Renal pelvis (tissue), 4 donors: Measurements from ENCODE around the gene KLF17. TPM values are rescaled to one million over a fixed set of nuclear protein-coding genes. Genes with fewer than 3 reads are reported as not detected.
A peak's percentile ranks its signal among the peaks of the same experiment; 100 is the strongest.
"Not testable (repeated sequence)": the region's sequence is repeated elsewhere in the genome, so short reads cannot be mapped to it uniquely, and the experiment has no call there.

ENCODE experiments used
- DNase-seq: peaks from one replicate; pipeline ENCODE4 v3.0.0-alpha.2; 2013
- polyA plus RNA-seq, 3 donors: library from polyadenylated mRNA; unstranded; fragments of 120-200 nt; gene quantifications; one replicate each; pipeline ENCODE4 v1.2.1, GENCODE V29; 2013; ENCODE audit not compliant: insufficient read length in 3 of 3

KLF17 gene
- polyA plus RNA-seq, 3 donors, result 0.03 TPM; not detected in 2

DNA sequence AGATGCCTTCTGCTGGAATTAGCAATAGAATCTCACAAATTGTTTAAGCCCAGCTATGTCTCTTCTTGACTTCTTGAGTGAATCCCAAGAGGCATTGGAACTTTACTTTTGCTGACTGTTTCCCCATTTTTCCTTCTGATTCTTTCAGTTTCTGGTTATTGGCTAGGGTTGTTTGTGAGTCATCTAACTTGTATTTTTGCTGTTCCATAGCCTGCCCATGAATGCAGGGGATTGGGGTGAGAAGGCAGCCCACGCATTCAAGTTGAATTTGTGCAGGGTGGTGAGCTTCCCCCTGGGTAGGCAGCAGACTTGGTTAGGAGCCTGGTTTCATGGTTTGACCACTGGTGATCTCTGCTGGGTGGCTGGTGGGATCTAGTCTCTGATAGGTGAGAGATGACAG lies 10.4 kb upstream of the KLF17 start:
- no peak for DNase-seq

DNA sequence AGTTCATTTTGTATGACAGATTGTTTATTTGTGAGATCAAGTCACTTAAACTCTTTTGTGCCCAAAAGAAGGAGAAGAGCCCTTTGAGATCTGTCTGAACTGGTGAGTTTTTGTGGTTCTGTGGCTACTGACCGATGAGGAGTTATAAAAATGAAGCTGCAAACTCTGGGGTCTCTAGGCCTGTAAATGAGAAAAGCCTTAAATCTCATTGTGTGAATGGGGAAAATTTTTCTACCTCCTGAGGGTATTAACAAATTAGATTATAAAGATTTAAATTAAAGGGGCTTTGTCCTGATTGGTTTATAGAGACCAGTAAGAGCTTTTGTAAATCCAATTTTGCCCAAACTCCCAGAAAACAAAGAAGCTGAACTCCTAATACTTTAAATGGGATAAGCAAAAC lies 9.7 kb upstream of the KLF17 start:
- DNase-seq, result no peak

DNA sequence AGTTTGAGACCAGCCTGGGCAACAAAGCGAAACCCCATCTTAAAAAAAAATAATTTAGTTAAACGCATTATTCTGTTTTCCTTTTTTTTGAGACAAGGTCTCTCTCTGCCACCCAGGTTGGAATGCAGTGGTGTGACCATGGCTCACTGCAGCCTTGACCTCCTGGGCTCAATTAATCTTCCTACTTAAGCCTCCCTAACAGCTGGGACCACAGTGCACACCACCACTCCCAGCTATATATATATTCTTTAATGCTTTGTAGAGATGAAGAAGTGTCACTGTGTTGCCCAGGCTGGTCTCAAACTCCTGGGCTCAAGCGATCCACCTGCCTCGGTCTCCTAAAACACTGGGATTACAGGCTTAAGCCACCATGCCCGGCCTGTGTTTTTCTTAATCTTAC lies 7.7 kb upstream of the KLF17 start:
- DNase-seq, result no peak

DNA sequence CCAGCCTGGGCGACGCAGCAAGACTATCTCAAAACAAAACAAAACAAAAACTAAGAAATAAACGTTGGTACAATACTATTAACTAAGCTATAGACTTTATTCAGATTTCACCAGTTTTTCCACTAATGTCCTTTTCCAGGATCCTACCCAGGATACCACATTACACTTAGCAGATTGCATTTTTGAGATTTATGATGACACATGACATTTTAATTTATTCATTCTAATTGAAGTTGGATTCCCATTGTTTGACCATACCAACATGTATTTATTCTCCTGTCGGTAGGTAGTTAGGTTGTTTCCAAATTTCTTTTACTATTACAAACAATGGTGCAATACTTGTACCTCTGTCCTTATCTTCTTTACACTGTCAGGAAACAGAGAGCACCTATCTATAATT lies 6.8 kb upstream of the KLF17 start:
- DNase-seq, result no peak

DNA sequence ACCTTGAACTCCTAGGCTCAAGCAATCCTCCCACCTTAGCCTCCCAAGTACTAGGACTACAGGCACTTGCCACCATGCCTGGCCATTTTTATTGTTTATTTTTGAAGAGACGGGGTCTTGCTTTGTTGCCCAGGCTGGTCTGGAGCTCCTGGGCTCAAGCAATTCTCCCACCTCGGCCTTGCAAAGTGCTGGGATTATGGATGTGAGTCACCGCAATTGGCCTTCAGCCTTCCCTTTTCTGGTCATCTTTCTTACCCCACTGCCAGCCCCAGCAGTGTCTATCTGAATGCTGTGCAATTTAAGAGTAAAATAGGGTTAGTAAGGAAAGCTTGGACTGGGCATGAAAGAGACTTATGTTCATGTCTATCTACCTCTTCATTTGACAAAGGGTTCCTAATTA lies 6.1 kb upstream of the KLF17 start:
- DNase-seq, result no peak

- no peak for DNase-seq
These were observed 5.5 kb upstream of the KLF17 start for GRCh38 chr1:44113095-44113609.

GRCh38 chr1:44114098-44114497 lies 4.5 kb upstream of the KLF17 start:
- no peak for DNase-seq

DNA sequence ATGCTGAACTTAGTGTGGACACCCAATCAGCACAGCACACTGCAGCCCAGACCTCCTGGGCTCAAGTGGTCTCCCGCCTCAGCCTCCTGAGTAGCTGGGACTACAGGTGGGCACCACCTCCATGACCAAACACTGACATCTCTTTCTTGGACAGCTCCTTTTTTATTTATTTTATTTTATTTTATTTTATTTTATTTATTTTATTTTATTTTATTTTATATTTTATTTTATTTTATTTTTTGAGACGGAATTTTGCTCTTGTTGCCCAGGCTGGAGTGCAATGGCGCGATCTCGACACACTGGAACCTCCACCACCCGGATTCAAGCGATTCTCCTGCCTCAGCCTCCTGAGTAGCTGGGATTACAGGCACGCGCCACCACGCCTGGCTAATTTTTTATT lies 1.3 kb upstream of the KLF17 start:
- not testable (repeated sequence) for DNase-seq

- DNase-seq, result no peak
These were observed 904 bp downstream of the KLF17 start for GRCh38 chr1:44119525-44119924.

DNA sequence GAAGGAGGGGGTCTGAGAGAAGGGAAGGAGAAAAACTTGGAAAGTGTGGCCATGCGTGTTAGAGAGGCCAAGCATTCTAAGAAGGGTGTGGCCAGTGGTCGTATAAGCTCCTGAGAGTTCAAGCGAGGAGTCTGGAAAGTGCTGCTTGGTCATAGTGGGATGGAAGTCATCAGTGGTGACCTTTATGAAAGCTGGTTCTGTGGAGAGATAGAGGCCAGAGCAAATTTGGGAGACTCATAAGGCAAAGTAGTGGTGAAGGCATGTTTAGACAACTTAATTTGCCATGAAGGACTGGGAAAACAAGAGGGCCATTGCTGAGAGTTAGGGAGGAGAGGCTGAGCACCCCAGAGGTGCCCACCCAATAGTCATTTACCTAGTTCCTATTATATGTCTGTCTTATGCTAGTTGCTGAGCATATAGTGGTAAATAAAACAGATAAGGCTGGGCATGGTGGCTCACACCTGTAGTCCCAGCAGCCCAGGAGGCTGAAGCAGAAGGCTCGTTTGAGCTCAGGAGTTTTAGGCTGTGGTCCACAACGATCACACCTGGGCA lies 1.9 kb downstream of the KLF17 start:
- DNase-seq, result no peak

DNA sequence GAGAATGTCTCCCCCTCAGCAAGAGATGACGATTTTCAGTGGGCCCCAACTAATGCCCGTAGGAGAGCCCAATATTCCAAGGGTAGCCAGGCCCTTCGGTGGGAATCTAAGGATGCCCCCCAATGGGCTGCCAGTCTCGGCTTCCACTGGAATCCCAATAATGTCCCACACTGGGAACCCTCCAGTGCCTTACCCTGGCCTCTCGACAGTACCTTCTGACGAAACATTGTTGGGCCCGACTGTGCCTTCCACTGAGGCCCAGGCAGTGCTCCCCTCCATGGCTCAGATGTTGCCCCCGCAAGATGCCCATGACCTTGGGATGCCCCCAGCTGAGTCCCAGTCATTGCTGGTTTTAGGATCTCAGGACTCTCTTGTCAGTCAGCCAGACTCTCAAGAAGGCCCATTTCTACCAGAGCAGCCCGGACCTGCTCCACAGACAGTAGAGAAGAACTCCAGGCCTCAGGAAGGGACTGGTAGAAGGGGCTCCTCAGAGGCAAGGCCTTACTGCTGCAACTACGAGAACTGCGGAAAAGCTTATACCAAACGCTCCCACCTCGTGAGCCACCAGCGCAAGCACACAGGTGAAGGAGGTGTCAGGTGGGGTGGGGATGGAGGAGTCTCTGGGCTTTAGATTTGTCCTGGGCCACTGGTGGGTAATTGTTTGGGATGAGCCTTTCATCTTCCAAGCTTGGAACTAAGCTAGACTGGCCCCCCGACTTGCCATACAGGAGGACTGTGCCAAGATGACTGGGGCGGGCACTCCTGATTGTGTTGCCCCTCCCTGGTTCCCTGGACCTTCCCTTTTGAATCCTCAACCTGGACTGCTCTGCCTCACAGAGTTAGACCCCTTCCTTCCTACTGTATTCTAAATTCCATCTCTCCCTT lies 11.2 kb downstream of the KLF17 start:
- no peak for DNase-seq

GRCh38 chr1:44131411-44131810 lies 12.8 kb downstream of the KLF17 start:
- no peak for DNase-seq

DNA sequence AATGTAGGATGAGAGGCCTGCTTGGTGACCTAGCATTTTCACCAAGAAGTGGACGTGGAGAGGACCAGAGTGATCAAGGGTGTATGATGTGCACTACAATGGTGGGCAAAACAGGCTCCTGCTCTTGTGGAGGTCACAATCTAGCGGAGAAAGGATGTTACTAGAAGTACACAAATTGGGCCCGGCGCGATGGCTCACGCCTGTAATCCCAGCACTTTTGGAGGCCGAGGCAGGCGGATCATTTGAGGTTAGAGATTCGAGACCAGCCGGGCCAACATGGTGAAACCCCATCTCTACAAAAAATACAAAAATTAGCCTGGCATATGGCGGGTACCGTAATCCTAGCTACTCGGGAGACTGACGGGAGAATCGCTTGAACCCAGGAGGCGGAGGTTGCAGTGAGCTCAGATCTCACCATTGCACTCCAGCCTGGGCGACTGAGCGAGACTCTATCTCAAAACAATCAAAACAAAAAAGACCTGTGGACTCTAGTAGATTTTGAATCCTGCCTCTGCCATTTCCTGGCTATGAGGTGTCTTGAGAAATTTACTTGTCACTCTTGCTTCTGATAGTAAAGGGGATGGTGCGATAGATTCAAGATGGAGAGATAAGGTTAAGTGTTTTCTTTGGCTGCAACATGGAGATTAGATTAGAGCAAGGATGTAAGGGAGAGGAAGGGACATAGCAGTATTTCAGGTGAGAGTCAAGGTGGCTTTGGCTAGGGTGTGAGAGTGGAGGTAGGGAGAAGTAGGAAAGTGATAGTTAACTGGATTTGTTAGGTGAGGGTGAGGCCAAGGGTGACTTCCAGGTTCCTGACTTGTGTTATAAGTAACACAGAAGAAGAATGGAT lies 15.7 kb downstream of the KLF17 start:
- no peak for DNase-seq

- DNase-seq, result peak; percentile 80
These were observed 17.3 kb downstream of the KLF17 start for GRCh38 chr1:44135886-44136285.

- DNase-seq, result no peak
These were observed 19.6 kb downstream of the KLF17 start for GRCh38 chr1:44138239-44138638.

DNA sequence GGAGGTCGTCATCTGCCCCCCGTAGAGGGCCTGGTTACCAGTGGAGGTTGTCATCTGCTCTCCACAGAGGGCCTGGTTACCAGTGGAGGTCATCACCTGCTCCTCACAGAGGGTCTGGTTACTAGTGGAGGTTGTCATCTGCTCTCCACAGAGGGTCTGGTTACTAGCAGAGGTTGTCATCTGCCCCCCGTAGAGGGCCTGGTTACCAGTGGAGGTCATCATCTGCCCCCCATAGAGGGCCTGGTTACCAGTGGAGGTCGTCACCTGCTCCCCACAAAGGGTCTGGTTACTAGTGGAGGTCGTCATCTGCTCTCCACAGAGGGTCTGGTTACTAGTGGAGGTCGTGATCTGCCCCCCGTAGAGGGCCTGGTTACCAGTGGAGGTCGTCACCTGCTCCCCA lies 20.9 kb downstream of the KLF17 start:
- DNase-seq, result not testable (repeated sequence)

- no peak for DNase-seq
These were observed 22.9 kb downstream of the KLF17 start, which contains the start of gene KLF18 for GRCh38 chr1:44141531-44141930. Gene KLF18 (minus strand): TSS chr1:44141631. CDS start chr1:44141631, 0 bp downstream.

- DNase-seq, result no peak
These were observed 26.5 kb downstream of the KLF17 start for GRCh38 chr1:44144962-44145756.

DNA sequence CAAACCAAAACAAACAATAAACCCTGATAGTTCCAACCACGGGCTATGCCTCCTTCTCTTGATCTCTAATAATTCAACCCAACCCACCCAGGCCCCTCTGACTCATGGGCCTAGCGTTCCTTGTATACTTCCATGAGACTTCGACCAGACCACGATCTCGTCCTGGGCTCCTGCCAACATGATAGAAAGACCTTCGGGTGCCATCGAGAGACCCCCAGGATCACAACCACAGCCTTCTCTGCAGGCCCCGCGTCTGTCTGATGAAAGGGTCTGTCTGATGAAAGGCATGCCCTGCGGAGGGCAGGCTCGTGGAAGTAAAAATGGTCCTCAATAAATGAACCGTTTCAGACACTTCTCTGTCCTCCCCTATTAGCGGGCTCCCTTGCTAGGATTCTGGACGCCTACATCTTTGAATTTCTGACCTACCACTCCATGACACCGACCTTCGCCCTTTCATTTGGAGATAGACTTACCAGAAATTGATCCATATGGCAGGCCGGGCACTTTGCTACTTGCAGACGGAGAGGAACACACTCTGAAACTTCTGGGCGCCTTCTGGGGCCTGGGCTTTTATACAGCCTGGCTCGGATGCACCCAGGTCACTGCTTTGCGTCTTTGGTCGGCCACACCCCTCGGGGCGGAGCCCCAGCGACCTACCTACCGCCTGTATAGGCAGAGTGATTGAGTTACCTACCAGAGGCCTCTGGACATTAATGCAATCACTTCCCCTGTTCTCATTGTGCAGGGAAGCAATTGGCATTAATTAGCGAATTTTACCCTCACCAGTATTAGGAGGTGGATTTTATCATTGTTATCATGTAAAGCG lies 28.1 kb downstream of the KLF17 start:
- no peak for DNase-seq

GRCh38 chr1:44147582-44147981 lies 29.0 kb downstream of the KLF17 start:
- DNase-seq, result no peak

DNA sequence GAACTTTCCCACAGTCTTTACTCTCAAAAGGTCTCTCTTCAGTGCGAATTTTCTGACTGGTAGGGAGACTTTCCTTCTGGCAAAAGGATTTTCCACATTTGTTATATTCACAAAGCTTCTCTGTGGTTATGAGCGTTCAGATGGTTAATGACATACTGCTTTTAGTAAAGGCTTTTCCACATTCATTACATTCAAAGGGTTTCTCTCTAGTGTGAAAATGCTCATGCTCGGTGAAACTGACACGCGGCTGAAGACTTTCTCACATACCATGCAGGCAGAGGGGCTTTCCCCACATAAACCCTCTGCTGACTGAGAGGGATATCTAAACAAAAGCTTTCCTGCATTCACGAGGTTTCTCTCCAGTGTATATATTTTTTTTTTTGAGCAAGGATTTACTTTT lies 32.7 kb downstream of the KLF17 start:
- DNase-seq, result no peak
